HepG2 (cell line): ENCODE measurements around the gene FBXL12. TPM values are rescaled to one million over a fixed set of nuclear protein-coding genes. Genes with fewer than 3 reads are reported as not detected.

Experiments used
- CREB1 ChIP-seq, 2 experiments: fragments of 450-650 bp in 1 of 2; IDR thresholded peaks; 2 replicates each; pipeline ENCODE4 v1.6.1; 2016 to 2017; ENCODE audit warnings: control low read depth in 1 of 2, mild to moderate bottlenecking in 1 of 2, missing compliant biosample characterization in 1 of 2, missing genetic modification characterization in 1 of 2
- GTF2F1 ChIP-seq: fragments of 150-350 bp; IDR thresholded peaks from 2 replicates; pipeline ENCODE4 v1.6.1; 2014; ENCODE audit warnings: low read length
- JARID2 ChIP-seq: sonication (generic); formaldehyde crosslinking; IDR thresholded peaks from 2 replicates; pipeline ENCODE4 v1.8.1; 2023; ENCODE audit warnings: missing genetic modification reagents, inconsistent platforms; ENCODE audit not compliant: insufficient replicate concordance
- KDM1A ChIP-seq: IDR thresholded peaks from 2 replicates; pipeline ENCODE4 v1.6.1; 2016; ENCODE audit warnings: missing compliant biosample characterization
- NFYC ChIP-seq: IDR thresholded peaks from 2 replicates; pipeline ENCODE4 v1.6.1; 2016; ENCODE audit warnings: missing genetic modification reagents, missing compliant biosample characterization
- POLR2G ChIP-seq: fragments of 200-400 bp; formaldehyde crosslinking; IDR thresholded peaks from 2 replicates; pipeline ENCODE4 v1.6.1; 2018; ENCODE audit warnings: mild to moderate bottlenecking, low read depth, low read length, moderate library complexity
- SAFB2 ChIP-seq: sonication (generic); formaldehyde crosslinking; IDR thresholded peaks from 2 replicates; pipeline ENCODE4 v1.5.1; 2020; ENCODE audit warnings: missing genetic modification reagents, low read depth, mild to moderate bottlenecking, borderline replicate concordance
- SOX5 ChIP-seq: IDR thresholded peaks from 2 replicates; pipeline ENCODE4 v1.6.1; 2016; ENCODE audit warnings: borderline replicate concordance
- ZNF232 ChIP-seq: sonication (generic); formaldehyde crosslinking; IDR thresholded peaks from 2 replicates; pipeline ENCODE4 v1.4.0; 2020; ENCODE audit warnings: missing genetic modification reagents, borderline replicate concordance
- ZNF556 ChIP-seq: sonication (generic); formaldehyde crosslinking; IDR thresholded peaks from 2 replicates; pipeline ENCODE4 v1.4.0; 2020; ENCODE audit warnings: mild to moderate bottlenecking, missing genetic modification reagents, borderline replicate concordance
- ZNF644 ChIP-seq: IDR thresholded peaks from 2 replicates; pipeline ENCODE4 v1.6.1; 2016; ENCODE audit warnings: low read depth
- ZNF713 ChIP-seq: sonication (generic); formaldehyde crosslinking; IDR thresholded peaks from 2 replicates; pipeline ENCODE4 v1.4.0; 2020; ENCODE audit warnings: mild to moderate bottlenecking, missing genetic modification reagents
- ZNF747 ChIP-seq: sonication (generic); formaldehyde crosslinking; IDR thresholded peaks from 2 replicates; pipeline ENCODE4 v1.8.1; 2023; ENCODE audit warnings: missing genetic modification reagents, mild to moderate bottlenecking, borderline replicate concordance
- ZNF75D ChIP-seq: sonication (generic); formaldehyde crosslinking; IDR thresholded peaks from 2 replicates; pipeline ENCODE4 v1.8.1; 2023; ENCODE audit warnings: missing genetic modification reagents, mild to moderate bottlenecking, borderline replicate concordance
- ZNF841 ChIP-seq: sonication (generic); formaldehyde crosslinking; IDR thresholded peaks from 2 replicates; pipeline ENCODE4 v1.8.1; 2023; ENCODE audit warnings: missing genetic modification reagents, borderline replicate concordance
- polyA plus RNA-seq, 8 experiments: library from polyadenylated mRNA; depleted of rRNA in 3 of 8; stranded (reverse) in 7 of 8; unstranded in 1 of 8; fragments of >200 nt; fragmentation: Illumina TruSeq in 4 of 8; extraction: Trizol in 4 of 8; gene quantifications; 2 replicates each; pipeline versions ENCODE4 v1.2.1 to v1.2.3, GENCODE V29; 2011 to 2016; ENCODE audit warnings: low read depth in 4 of 8, missing spikeins in 1 of 8, mixed read lengths in 1 of 8; ENCODE audit not compliant: insufficient read depth in 1 of 8
- total RNA-seq, 5 experiments: library from RNA; depleted of rRNA; stranded (reverse); fragments of >200 nt; fragmentation: Illumina TruSeq; extraction: Trizol; gene quantifications; 2 replicates each; pipeline ENCODE4 v1.2.3, GENCODE V29; 2016; ENCODE audit warnings: low read depth in 1 of 5
- TF ChIP-seq, protein P1 (sequence below): sonication (generic); formaldehyde crosslinking; conservative IDR thresholded peaks from 2 replicates; pipeline ENCODE4 v1.8.0; 2022; ENCODE audit warnings: low read depth, missing genetic modification reagents
- TF ChIP-seq, protein P2 (sequence below): sonication (generic); formaldehyde crosslinking; conservative IDR thresholded peaks from 2 replicates; pipeline ENCODE4 v1.8.1; 2023; ENCODE audit warnings: missing genetic modification reagents
- TF ChIP-seq, protein P3 (sequence below): sonication (generic); formaldehyde crosslinking; IDR thresholded peaks from 2 replicates; pipeline ENCODE4 v1.8.0; 2022; ENCODE audit warnings: mild to moderate bottlenecking, missing genetic modification reagents; ENCODE audit not compliant: insufficient replicate concordance
- TF ChIP-seq, protein P4 (sequence below): IDR thresholded peaks from 2 replicates; pipeline ENCODE4 v1.4.0; 2020; ENCODE audit warnings: mild to moderate bottlenecking, missing genetic modification reagents

FBXL12 gene
- total and polyA plus RNA-seq, 2 of the 13 experiments (the other 11 are each of a cell fraction or from before 2014, with no cell fraction given), result 20.4 to 23.1 TPM

DNA sequence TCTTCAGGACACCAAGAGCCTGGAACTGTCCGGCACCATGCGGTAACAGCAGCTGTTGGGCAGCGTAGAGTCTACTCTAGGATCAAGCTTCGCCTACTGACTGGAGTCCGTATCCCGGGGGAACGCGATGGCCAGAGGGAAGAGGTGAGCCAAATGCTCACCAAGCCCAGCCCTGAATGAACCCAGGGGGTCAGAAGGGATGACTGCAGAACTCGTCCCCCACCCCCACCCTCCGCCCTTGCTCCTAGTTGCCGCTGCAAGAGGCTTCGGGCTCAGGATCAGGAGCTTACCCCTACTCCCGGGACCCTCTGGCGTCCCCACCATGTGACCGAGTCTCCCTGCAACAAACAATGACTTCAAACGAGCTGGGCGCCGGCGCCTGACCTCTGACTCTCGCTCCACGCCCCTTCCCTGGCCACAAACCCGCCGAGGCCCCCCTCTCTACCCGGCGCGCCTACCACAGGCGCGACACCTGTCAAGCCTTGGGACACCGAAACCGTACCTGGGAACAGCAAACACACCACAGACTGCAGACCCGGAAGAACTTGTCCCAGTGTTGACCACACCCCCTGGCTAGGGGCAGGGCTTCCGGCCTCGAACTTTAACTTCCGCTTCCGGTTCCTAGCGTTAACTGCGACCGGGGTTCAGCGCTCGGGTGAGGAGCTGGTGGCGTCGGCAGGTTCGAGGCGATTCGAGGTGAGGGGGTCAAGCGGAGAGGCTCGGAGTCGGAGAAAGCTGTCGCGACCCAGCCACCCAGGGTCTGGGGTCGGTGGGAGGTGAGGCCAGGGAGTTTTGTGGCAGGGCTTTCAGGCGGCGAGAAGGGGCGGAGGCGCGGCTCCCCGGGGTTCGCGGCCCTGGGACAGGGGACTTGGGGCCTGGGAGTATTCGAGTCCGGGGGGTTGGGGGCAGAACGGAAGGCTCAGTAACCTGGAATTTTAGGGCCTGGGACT, 8.7 kb upstream of the FBXL12 start, which contains the start of gene UBL5 (continued):
- TF ChIP-seq ZNF841 (CRISPR knock-in tag) (no peak), ZNF232 (CRISPR knock-in tag) (no peak), NFYC (CRISPR knock-in tag) (peak; percentile 25; the same call in 1 of the 2 replicates), POLR2G (peak; percentile 94), SOX5 (CRISPR knock-in tag) (no peak), CREB1 (IDR thresholded peaks at IDR 0.05) (no peak), CREB1 (CRISPR knock-in tag; IDR thresholded peaks at IDR 0.05) (peak; percentile 59; the same call in 1 of the 2 replicates), SAFB2 (CRISPR knock-in tag) (no peak; the same call in 1 of the 2 replicates), ZNF75D (CRISPR knock-in tag) (no peak), GTF2F1 (no peak), ZNF747 (CRISPR knock-in tag) (no peak), ZNF556 (CRISPR knock-in tag) (peak; percentile 62; the same call in 1 of the 2 replicates), ZNF713 (CRISPR knock-in tag) (0 out of 2 replicates have a peak, but pooled peaks have one; percentile 65), KDM1A (CRISPR knock-in tag) (no peak), ZNF644 (CRISPR knock-in tag) (no peak), JARID2 (peak; percentile 46)
- TF ChIP-seq, protein P1, sequence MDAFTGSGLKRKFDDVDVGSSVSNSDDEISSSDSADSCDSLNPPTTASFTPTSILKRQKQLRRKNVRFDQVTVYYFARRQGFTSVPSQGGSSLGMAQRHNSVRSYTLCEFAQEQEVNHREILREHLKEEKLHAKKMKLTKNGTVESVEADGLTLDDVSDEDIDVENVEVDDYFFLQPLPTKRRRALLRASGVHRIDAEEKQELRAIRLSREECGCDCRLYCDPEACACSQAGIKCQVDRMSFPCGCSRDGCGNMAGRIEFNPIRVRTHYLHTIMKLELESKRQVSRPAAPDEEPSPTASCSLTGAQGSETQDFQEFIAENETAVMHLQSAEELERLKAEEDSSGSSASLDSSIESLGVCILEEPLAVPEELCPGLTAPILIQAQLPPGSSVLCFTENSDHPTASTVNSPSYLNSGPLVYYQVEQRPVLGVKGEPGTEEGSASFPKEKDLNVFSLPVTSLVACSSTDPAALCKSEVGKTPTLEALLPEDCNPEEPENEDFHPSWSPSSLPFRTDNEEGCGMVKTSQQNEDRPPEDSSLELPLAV (CRISPR knock-in tag), result no peak
- TF ChIP-seq, protein P2, sequence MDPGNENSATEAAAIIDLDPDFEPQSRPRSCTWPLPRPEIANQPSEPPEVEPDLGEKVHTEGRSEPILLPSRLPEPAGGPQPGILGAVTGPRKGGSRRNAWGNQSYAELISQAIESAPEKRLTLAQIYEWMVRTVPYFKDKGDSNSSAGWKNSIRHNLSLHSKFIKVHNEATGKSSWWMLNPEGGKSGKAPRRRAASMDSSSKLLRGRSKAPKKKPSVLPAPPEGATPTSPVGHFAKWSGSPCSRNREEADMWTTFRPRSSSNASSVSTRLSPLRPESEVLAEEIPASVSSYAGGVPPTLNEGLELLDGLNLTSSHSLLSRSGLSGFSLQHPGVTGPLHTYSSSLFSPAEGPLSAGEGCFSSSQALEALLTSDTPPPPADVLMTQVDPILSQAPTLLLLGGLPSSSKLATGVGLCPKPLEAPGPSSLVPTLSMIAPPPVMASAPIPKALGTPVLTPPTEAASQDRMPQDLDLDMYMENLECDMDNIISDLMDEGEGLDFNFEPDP (CRISPR knock-in tag), result 0 out of 2 replicates have a peak, but pooled peaks have one; percentile 78
- TF ChIP-seq, protein P3, sequence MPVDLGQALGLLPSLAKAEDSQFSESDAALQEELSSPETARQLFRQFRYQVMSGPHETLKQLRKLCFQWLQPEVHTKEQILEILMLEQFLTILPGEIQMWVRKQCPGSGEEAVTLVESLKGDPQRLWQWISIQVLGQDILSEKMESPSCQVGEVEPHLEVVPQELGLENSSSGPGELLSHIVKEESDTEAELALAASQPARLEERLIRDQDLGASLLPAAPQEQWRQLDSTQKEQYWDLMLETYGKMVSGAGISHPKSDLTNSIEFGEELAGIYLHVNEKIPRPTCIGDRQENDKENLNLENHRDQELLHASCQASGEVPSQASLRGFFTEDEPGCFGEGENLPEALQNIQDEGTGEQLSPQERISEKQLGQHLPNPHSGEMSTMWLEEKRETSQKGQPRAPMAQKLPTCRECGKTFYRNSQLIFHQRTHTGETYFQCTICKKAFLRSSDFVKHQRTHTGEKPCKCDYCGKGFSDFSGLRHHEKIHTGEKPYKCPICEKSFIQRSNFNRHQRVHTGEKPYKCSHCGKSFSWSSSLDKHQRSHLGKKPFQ (CRISPR knock-in tag), result peak; percentile 58
- TF ChIP-seq, protein P4, sequence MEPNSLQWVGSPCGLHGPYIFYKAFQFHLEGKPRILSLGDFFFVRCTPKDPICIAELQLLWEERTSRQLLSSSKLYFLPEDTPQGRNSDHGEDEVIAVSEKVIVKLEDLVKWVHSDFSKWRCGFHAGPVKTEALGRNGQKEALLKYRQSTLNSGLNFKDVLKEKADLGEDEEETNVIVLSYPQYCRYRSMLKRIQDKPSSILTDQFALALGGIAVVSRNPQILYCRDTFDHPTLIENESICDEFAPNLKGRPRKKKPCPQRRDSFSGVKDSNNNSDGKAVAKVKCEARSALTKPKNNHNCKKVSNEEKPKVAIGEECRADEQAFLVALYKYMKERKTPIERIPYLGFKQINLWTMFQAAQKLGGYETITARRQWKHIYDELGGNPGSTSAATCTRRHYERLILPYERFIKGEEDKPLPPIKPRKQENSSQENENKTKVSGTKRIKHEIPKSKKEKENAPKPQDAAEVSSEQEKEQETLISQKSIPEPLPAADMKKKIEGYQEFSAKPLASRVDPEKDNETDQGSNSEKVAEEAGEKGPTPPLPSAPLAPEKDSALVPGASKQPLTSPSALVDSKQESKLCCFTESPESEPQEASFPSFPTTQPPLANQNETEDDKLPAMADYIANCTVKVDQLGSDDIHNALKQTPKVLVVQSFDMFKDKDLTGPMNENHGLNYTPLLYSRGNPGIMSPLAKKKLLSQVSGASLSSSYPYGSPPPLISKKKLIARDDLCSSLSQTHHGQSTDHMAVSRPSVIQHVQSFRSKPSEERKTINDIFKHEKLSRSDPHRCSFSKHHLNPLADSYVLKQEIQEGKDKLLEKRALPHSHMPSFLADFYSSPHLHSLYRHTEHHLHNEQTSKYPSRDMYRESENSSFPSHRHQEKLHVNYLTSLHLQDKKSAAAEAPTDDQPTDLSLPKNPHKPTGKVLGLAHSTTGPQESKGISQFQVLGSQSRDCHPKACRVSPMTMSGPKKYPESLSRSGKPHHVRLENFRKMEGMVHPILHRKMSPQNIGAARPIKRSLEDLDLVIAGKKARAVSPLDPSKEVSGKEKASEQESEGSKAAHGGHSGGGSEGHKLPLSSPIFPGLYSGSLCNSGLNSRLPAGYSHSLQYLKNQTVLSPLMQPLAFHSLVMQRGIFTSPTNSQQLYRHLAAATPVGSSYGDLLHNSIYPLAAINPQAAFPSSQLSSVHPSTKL (CRISPR knock-in tag), result peak; percentile 54
